ENCODE results near the gene ATP13A1. TPM values are rescaled to one million over a fixed set of nuclear protein-coding genes. Genes with fewer than 3 reads are reported as not detected.
"Not testable (repeated sequence)": the region's sequence is repeated elsewhere in the genome, so short reads cannot be mapped to it uniquely, and the experiment has no call there.

Gene ATP13A1
- polyA plus RNA-seq, 1 donor: 54.5 TPM

DNA sequence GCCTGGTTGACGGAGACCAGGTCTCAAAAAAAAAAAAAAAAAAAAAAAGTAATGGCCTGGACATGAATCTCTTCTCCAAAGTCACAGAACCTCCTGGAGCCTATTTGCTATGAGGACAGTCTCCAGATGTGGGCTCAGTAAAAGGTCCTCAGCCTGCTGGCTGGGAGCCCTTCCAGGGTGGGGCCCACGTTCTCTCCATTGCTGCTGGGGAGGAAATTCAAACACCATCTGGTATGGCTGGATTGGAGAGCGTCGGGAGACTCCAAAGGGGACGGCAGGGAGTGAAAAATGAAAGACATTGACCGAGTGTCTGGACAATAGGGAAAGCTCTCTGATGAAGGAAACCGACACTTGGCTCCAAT lies 43.6 kb downstream of the ATP13A1 start:
- no peak for DNase-seq

DNA sequence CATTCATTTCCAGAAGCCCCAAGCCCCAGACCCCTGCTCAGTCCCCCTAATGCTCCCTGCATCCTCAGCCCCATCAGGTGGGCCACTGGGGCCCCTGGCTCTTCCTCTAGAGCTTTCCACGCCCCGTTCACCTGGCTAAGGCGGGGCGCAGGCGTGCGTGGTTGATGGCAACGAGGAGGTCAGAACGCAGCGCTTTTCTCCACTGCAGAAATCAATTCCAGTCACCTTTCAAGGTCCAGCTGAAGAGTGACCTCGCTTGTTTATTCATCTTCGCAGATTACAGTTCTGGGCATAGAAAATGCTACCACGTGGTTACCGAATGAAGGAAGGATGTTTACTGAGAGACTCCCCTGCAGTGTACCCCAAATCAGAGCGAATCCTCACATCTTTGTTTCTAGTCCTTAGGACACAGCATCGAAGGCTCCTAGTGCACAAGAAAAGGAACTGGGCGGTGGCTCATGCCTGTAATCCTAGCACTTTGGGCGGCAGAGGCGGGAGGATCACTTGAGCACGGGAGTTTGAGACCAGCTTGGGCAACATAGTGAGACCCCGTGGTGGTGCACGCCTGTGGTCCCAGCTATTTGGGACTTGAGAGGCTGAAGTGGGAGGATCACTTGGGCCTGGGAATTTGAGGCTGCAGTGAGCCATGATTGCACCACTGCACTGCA lies 44.2 kb downstream of the ATP13A1 start:
- no peak for DNase-seq

- peak; percentile 95 for DNase-seq
Measured at GRCh38 chr19:19618219-19619051, 45.0 kb downstream of the ATP13A1 start, which contains the start of gene PBX4. PBX4 (minus strand) TSS chr19:19618687; CDS start chr19:19618629, 58 bp downstream.

DNA sequence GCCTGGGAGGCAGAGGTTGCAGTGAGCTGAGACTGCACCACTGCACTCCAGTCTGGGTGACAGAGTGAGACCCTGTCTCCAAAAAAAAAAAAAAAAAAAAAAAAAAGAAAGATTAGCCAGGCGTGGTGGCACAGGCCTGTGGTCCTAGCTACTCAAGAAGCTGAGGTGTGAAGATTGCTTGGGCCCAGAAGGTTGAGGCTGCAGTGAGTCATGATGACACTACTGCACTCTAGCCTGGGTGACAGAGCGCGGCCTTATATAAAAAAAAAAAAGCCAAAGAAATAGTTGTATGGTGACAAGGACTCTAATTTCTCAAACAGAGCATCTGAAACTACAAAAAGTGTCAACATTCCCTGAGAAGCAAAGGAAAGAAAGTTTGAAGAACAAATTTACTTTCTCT lies 48.4 kb downstream of the ATP13A1 start:
- no peak for DNase-seq

DNA sequence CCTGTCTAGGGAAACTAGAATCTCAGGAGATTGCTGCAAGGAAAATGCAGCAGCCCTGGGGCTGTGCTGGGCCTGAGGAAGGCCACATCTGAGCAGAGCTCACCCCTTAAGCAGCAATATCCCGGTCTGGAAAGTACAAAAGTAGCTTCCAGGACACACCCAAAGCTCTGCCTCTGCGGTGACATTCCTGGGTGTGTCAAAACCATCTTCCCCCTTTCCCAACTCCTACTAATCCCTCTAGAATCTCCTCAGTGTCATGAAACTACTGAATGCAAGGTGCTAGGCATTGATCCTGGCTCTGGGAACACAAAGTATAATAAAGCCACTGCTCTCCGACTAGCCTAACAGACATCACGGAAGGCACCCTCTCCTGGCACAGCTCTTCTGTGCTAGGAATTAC lies 50.0 kb downstream of the ATP13A1 start:
- DNase-seq: no peak

DNA sequence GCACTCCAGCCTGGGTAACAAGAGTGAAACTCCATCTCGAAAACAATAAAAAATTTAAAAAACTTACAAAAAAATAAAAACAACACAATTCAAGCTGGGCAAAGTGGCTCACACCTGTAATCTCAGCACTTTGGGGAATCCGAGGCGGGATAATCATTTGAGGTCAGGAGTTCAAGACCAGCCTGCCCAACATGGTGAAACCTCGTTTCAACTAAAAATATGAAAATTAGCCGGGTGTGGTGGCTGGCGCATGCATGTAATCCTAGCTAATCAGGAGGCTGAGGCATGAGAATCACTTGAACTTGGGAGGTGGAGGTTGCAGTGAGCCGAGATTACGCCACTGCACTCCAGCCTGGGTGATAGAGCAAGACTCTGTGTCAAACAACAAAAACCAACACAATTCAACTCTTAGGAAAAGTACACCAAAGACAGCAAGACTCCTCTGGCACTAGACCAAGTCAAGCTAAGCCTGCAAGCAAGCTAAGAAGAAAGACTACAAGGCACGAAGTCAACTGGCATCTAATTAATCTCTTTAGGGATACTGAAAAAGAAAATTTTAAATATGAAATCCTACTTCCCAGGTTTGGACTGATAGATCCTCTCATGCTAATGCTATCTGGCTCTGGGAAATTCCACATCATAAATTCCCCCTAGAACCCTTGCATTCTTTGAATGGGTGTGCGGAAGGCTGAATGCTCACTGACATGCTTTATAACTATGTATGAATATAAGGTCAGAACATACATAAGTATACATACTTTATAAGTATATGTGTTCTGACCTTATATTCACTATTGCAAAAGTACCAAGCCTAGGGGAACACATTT lies 52.9 kb downstream of the ATP13A1 start:
- DNase-seq: no peak

DNA sequence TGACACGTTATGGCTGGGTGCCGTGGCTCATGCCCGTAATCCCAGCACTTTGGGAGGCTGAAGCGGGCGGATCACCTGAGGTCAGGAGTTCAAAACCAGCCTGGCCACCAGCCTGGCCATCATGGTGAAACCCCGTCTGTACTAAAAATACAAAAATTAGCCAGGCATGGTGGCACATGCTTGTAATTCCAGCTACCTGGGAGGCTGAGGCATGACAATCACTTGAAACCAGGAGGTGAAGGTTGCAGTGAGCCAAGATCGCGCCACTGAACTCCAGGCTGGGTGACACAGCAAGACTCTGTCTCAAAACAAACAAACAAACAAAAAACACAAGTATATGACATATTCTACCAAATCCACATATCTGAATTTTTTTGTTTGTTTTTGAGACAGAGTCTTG lies 56.8 kb downstream of the ATP13A1 start:
- DNase-seq: not testable (repeated sequence)

DNA sequence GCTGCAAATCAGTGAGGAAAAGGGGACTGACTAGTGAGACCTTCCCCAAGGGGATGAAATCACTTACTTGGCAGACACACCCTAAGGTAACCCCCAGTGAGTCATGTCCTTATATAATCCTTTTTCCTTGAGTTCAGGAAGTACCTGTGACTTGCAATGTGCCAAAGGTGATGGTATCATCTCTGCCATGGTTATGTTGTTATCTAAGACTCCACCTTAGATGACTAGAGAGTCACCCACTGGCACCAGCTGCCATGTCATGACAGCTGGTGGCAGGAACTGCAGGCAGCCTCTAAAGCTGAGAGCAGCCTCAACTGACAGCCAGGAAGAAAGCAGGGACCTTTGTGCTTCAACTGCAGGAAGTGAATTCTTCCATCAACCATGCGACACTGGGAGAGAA lies 57.5 kb downstream of the ATP13A1 start:
- no peak for DNase-seq

- DNase-seq: no peak
Measured at GRCh38 chr19:19602713-19603324, 60.7 kb downstream of the ATP13A1 start.

DNA sequence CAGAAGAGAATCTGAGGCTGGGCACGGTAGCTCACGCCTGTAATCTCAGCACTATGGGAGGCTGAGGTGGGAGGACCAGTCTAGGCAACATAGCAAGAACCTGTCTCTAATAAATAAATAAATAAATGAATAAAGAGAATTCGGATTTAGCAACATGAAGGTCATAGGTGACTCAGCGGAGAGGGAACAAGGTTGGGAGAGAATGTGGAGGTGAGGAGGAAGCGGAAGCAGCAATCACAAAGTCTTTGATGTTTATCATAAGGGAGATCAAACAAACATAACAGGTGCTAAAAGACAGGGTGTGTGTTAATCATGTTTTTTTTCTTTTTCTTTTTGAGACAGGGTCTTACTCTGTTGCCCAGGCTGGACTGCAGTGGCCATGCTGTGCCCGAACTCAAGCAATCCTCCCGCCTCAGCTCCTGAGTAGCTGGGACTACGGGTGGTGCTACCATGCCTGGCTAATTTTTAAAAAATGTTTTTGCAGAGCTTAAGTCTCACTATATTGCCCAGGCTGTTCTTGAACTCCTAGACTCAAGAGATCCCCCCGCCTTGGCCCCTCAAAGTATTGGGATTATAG lies 61.3 kb downstream of the ATP13A1 start:
- no peak for DNase-seq

GRCh38 chr19:19600793-19601330 lies 62.6 kb downstream of the ATP13A1 start:
- DNase-seq: no peak

DNA sequence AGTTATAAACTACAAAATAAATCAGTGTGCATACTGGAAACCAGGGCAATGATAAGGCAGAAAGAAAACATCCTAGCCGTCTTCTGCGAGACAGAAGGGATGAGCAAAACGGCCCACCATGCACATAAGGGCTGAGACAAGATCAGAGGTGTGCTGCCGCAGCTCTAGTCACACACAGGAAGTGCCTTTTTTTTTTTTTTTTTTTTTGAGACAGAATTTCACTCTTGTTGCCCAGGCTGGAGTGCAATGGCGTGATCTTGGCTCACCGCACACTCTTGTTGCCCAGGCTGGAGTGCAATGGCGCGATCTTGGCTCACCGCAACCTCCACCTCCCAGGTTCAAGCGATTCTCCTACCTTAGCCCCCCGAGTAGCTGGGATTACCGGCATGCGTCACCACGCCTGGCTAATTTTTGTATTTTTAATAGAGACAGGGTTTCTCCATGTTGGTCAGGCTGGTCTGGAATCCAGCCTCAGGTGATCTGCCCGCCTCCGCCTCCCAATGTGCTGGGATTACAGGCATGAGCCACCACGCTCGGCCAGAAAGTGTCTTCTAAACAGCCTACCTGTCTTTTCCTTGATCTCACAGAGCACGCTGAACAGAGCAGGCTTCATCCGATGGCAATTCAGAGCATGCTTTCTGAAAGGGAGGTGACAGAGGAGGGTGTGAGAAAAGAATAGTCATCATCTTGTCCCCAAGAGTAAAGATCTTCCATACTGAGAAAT lies 64.6 kb downstream of the ATP13A1 start:
- DNase-seq: not testable (repeated sequence)

- DNase-seq: no peak
Measured at GRCh38 chr19:19597809-19598306, 65.6 kb downstream of the ATP13A1 start.

Other genes starting within 250 kb of the ATP13A1 start
- gene TSSK6, start 148.1 kb downstream of the ATP13A1 start, polyA plus RNA-seq (ENCODE audit: insufficient read length): 0.91 TPM
- gene NDUFA13, start 147.5 kb downstream of the ATP13A1 start, polyA plus RNA-seq (ENCODE audit: insufficient read length): 225 TPM
- 11.6 TPM for gene YJEFN3, start 134.8 kb downstream of the ATP13A1 start, polyA plus RNA-seq (ENCODE audit: insufficient read length)
- gene CILP2, start 125.4 kb downstream of the ATP13A1 start, polyA plus RNA-seq (ENCODE audit: insufficient read length): 0.17 TPM
- gene PBX4, start 45.0 kb downstream of the ATP13A1 start, polyA plus RNA-seq (ENCODE audit: insufficient read length): 6.1 TPM
- gene LPAR2, start 35.5 kb downstream of the ATP13A1 start, polyA plus RNA-seq (ENCODE audit: insufficient read length): 26.1 TPM
- 5.7 TPM for gene GMIP, start 20.0 kb downstream of the ATP13A1 start, polyA plus RNA-seq (ENCODE audit: insufficient read length)
- 19.7 TPM for gene ZNF101, start 5.2 kb upstream of the ATP13A1 start, polyA plus RNA-seq (ENCODE audit: insufficient read length)
- 15.4 TPM for gene ZNF14, start 69.4 kb upstream of the ATP13A1 start, polyA plus RNA-seq (ENCODE audit: insufficient read length)
- 41.9 TPM for gene ZNF506, start 158.1 kb upstream of the ATP13A1 start, polyA plus RNA-seq (ENCODE audit: insufficient read length)
- 37.6 TPM for gene ZNF253, start 202.2 kb upstream of the ATP13A1 start, polyA plus RNA-seq (ENCODE audit: insufficient read length)
- 23.1 TPM for gene ZNF93, start 237.3 kb upstream of the ATP13A1 start, polyA plus RNA-seq (ENCODE audit: insufficient read length)